Memory B cell (primary cell): Measurements from ENCODE around the gene LAMA5.

Experiments
- ATAC-seq: fragments of 150-1000 bp; cut with Tn5 transposase; 2 replicates; pipeline ENCODE4 v1.10.0; 2021; ENCODE audit warnings: low read depth, mild to moderate bottlenecking, moderate library complexity
- DNase-seq, 2 donors: peaks; one replicate each; pipeline ENCODE4 v3.0.0; 2022; ENCODE audit warnings: low spot score in 2 of 2
- H3K27ac Mint-ChIP-seq: one replicate; pipeline ENCODE4 v1.8.0; 2022; ENCODE audit warnings: mild to moderate bottlenecking, moderate library complexity, mixed read lengths
- H3K27me3 Mint-ChIP-seq: one replicate; pipeline ENCODE4 v1.8.0; 2022; ENCODE audit warnings: mixed read lengths
- H3K36me3 Mint-ChIP-seq: one replicate; pipeline ENCODE4 v1.8.0; 2022; ENCODE audit warnings: mild to moderate bottlenecking, mixed read lengths
- H3K4me1 Mint-ChIP-seq: one replicate; pipeline ENCODE4 v1.8.0; 2022; ENCODE audit warnings: mixed read lengths
- H3K4me3 Mint-ChIP-seq: one replicate; pipeline ENCODE4 v1.8.0; 2022; ENCODE audit warnings: mild to moderate bottlenecking, moderate library complexity, mixed read lengths
- H3K9me3 Mint-ChIP-seq: one replicate; pipeline ENCODE4 v1.8.0; 2022; ENCODE audit warnings: mixed read lengths

Gene LAMA5

DNA sequence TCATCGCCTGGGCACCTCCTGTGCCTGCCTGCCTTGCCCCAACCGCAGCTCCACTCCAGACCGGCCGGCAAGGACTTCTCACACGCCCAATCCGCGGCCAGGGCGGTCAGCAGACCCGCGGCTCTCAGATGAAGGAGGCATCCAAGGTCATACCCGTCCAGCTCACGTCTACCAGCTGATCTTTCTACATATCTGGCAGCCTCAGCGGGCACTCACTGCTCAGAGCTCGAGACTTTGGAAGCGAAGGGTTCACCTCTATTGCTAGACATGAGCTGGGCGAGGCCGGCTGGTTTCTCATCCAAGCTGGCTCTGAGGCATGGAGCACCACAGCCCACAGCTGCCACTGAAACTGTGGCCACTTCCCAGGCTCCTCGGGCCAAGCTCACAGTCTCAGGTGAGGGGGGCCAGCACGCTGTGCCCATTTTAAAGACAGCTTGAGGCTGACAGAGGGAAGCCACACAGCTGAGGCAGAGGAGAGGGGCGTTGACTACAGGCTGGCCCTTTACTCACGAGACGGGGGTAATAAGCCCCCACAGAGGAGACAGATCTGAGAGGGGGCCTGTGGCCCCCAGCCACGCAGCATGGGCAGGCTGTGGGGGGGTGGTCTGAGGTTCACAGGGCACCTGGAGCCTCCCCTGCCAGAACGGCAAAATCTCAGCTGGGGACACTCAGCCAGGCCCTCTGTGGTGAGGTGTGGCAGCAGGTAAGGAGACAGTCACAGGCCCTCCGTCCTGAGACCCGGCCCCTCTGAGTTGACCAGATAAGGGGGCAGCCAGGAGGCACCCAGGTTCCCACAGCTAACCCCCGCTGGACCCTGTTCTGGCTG lies 2.0 kb downstream of the LAMA5 start:
- Mint-ChIP-seq H3K36me3 (no peaks in the 10 kb centered on the region), H3K27me3 (peaks cover 1% of the 10 kb centered on the region), H3K9me3 (no peaks in the 10 kb centered on the region), H3K4me3 (peak overlapping the region; percentile 67), H3K4me1 (peaks cover 19% of the 10 kb centered on the region), H3K27ac (peak overlapping the region; percentile 53)
- no peak for DNase-seq
- no peak for ATAC-seq

- ATAC-seq (no peak), DNase-seq (no peak)
- Mint-ChIP-seq H3K4me3 (no peak overlapping the region), H3K27me3 (peaks cover 1% of the 10 kb centered on the region), H3K27ac (no peak overlapping the region), H3K9me3 (no peaks in the 10 kb centered on the region), H3K36me3 (peaks cover 1% of the 10 kb centered on the region), H3K4me1 (peaks cover 19% of the 10 kb centered on the region)
Observed at GRCh38 chr20:62363920-62364851, 2.9 kb downstream of the LAMA5 start.

DNA sequence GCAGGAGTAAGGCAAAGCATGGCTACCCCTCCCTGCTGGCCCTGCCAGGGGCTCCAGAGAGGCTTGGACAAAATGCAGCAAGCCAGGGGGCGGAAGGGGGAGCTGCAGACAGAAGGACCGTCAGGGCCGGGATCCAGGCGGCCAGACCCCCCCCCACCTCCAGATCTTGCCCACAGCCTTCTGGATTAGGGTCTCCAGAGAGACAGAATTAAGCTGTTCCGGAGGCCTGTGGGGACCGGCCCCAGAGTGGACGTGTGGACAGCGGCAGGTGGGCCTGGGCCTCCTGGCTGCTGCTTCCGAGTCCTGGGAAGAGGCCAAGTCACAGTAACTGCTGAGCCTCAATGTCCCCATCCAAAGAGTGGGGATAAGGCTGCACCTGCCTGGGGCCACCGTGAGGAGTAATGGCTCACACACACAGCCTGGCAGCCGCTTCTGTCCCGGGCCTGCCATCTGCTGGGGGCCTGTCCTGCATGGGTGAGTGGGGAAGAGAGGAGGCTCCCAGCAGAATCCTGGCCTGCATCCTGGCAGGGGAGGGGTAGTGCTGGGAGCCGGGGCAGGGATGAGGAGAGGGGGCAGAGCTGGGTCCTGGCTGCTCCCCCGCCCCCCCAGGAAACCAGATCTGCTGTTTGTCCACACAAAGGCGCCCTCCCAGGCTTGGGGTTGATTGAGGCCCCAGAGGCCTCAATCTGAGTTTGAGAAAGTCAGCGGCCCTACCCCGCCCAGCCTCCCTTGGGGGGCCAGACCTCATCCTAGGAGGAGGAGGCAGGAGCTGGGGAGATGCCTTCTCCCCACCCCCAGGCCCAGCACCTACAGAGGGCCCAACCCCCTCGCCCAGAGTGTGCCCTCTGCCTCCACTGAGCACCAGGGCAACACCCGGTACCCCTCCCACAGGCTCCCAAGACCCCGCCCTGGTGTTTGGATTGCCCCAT lies 3.9 kb downstream of the LAMA5 start:
- H3K4me3 Mint-ChIP-seq: no peak overlapping the region
- H3K4me1 Mint-ChIP-seq: peaks cover 17% of the 10 kb centered on the region
- H3K9me3 Mint-ChIP-seq: no peaks in the 10 kb centered on the region
- peaks cover 1% of the 10 kb centered on the region for H3K36me3 Mint-ChIP-seq
- ATAC-seq (no peak), DNase-seq (no peak)
- no peaks in the 10 kb centered on the region for H3K27me3 Mint-ChIP-seq
- H3K27ac Mint-ChIP-seq: no peak overlapping the region

DNA sequence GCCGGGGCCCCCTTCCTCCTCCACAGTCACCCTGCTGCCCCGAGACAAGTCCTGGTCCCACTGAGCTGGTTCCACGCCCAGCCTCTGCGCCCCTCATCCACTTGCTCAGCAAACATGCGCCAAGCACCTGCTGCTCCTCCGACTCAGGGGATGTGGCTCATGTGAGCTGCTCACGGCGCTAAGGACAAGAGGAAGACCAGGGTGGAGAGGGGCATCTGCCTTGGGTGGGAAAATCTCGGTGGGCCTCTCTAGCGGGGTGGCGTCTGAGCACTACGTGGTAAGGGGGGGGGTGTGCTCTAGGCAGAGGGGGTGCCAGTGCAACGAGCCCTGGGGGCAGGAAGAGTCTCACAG lies 4.5 kb downstream of the LAMA5 start:
- peaks cover 1% of the 10 kb centered on the region for H3K36me3 Mint-ChIP-seq
- no peaks in the 10 kb centered on the region for H3K27me3 Mint-ChIP-seq
- H3K4me1 Mint-ChIP-seq: peaks cover 14% of the 10 kb centered on the region
- H3K4me3 Mint-ChIP-seq: no peak overlapping the region
- H3K9me3 Mint-ChIP-seq: no peaks in the 10 kb centered on the region
- no peak overlapping the region for H3K27ac Mint-ChIP-seq
- ATAC-seq (no peak), DNase-seq (no peak)

- Mint-ChIP-seq H3K4me1 (peaks cover 13% of the 10 kb centered on the region), H3K27me3 (no peaks in the 10 kb centered on the region), H3K36me3 (peaks cover 1% of the 10 kb centered on the region), H3K4me3 (no peak overlapping the region), H3K27ac (no peak overlapping the region), H3K9me3 (no peaks in the 10 kb centered on the region)
- no peak for DNase-seq
- no peak for ATAC-seq
Observed at GRCh38 chr20:62361799-62362589, 5.1 kb downstream of the LAMA5 start.

- H3K36me3 Mint-ChIP-seq: peaks cover 1% of the 10 kb centered on the region
- H3K4me1 Mint-ChIP-seq: peaks cover 13% of the 10 kb centered on the region
- H3K27me3 Mint-ChIP-seq: no peaks in the 10 kb centered on the region
- no peaks in the 10 kb centered on the region for H3K9me3 Mint-ChIP-seq
- no peak overlapping the region for H3K27ac Mint-ChIP-seq
- no peak overlapping the region for H3K4me3 Mint-ChIP-seq
- no peak for ATAC-seq
- DNase-seq: no peak
Observed at GRCh38 chr20:62360854-62361798, 6.0 kb downstream of the LAMA5 start.

DNA sequence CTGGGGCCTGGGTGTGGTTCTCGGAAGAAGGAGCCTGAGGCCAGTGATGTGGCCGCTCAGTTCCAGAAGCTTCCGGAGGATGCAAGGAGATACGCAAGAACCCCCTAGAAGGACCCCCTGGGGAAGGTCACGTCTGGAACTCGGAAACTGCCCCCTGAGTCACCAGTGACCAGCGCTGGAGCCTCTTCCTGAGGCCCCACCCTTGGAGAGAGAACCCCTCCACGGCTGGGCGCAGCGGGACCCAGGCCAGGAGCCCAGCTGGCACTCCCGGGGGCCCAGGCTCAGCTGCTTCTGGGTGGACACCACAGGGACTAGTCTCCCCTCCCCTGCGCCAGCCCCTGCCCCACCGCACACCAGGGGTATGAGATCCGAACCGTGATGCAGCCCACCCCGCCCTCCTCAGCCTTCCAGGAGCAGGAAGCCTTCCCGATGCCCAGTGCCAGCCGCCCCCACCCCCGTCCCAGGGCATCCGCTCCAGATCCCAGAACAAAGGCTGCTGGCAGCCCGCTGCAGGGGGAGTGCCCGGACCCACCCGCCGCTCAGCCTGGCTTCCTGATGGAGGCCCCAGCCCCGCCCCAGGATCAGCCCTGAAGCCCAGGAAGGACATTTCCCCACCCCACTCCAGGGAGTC lies 7.5 kb downstream of the LAMA5 start:
- ATAC-seq: no peak
- no peak overlapping the region for H3K27ac Mint-ChIP-seq
- no peaks in the 10 kb centered on the region for H3K27me3 Mint-ChIP-seq
- peaks cover 10% of the 10 kb centered on the region for H3K4me1 Mint-ChIP-seq
- peaks cover 1% of the 10 kb centered on the region for H3K36me3 Mint-ChIP-seq
- DNase-seq: no peak
- no peak overlapping the region for H3K4me3 Mint-ChIP-seq
- no peaks in the 10 kb centered on the region for H3K9me3 Mint-ChIP-seq

DNA sequence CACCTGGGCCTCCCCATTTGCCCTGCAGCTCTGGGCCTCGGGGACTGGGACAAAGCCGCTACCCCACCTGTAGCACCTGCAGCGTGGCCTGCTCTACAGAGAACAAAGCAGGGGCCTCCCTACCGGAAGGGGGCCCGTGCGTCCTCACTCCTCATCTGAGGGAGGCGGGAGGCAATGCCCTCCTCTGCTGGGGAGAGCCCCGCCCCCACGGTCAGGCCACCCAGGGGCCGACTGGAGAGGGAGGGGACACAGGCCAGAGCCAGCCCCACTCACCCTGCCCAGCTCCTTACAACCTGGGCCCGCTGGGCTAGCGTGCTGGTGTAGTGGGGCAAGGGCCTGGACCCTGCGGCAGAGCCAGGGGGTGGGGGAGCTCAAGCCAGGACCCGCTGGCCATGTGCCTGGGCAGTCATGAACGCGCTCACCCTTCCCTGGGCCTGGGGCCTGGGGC lies 8.0 kb downstream of the LAMA5 start:
- H3K36me3 Mint-ChIP-seq: peaks cover 1% of the 10 kb centered on the region
- no peak for ATAC-seq
- H3K27ac Mint-ChIP-seq: no peak overlapping the region
- no peak for DNase-seq
- no peaks in the 10 kb centered on the region for H3K9me3 Mint-ChIP-seq
- peaks cover 9% of the 10 kb centered on the region for H3K4me1 Mint-ChIP-seq
- no peak overlapping the region for H3K4me3 Mint-ChIP-seq
- no peaks in the 10 kb centered on the region for H3K27me3 Mint-ChIP-seq

DNA sequence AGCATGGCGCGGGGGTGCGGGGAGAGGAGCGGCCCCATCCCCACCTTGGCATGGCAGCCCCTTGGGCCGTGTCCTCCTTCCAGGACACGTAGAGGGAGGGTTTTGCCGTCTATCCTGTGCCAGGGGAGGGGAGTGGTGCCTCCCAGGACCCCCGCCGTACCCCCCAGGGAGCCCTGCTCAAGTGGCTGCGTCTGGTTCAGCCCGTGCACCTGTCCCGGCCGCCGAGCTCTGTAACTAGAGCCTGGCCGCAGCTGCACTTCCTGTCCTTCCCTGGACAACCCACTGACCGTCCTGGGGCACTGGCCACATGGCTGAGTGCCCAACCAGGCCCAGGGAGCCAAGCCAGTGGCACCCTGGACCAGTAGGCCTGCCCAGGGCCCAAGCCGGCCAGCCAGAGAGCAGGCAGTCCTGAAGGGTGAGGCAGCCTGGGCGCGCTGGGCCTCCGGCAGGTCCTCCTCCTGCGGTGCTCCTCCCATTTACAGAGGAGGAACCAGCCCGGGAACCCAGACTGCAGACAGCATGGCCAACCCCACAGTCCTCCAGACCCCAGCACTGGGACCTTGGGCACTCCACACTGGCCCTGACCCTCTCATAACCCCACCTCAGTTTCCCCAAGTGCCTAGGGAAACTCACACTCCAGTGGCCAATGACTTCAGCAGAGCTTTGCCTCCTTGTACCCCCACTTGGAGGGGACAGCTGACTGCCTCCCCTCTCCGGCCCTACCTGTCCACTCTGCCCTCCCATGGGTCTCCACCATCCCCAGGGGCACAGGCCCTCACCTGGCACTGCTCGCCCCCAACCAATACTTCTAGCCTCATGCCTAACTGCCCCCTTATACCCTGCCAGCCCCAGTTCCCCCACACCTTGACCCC lies 8.7 kb downstream of the LAMA5 start:
- H3K27me3 Mint-ChIP-seq: no peaks in the 10 kb centered on the region
- H3K9me3 Mint-ChIP-seq: no peaks in the 10 kb centered on the region
- H3K27ac Mint-ChIP-seq: no peak overlapping the region
- H3K36me3 Mint-ChIP-seq: peaks cover 1% of the 10 kb centered on the region
- DNase-seq (no peak), ATAC-seq (no peak)
- peaks cover 7% of the 10 kb centered on the region for H3K4me1 Mint-ChIP-seq
- no peak overlapping the region for H3K4me3 Mint-ChIP-seq

DNA sequence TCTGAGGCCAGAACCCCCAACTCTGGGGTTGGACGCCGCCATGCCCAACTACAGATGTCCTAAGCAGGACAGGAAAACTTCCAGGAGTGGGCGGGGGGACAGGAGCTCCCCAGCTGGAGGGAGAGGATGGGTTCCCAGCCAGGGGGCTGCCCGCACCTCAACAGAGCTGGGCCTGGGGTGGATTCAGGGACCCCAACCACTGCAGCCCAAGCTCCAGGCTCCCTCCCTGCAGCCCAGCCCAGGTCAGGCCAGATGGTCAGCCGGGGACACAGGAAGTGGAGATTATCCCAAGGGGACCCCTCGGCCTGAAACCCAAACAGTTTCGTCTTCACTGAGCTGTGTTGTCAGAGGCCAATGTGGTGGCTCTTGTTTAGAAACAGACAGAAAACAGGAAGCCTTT lies 9.4 kb downstream of the LAMA5 start:
- Mint-ChIP-seq H3K36me3 (peaks cover 1% of the 10 kb centered on the region), H3K9me3 (no peaks in the 10 kb centered on the region), H3K27ac (no peak overlapping the region), H3K27me3 (no peaks in the 10 kb centered on the region), H3K4me3 (no peak overlapping the region), H3K4me1 (peaks cover 6% of the 10 kb centered on the region)
- ATAC-seq (no peak), DNase-seq (no peak)

DNA sequence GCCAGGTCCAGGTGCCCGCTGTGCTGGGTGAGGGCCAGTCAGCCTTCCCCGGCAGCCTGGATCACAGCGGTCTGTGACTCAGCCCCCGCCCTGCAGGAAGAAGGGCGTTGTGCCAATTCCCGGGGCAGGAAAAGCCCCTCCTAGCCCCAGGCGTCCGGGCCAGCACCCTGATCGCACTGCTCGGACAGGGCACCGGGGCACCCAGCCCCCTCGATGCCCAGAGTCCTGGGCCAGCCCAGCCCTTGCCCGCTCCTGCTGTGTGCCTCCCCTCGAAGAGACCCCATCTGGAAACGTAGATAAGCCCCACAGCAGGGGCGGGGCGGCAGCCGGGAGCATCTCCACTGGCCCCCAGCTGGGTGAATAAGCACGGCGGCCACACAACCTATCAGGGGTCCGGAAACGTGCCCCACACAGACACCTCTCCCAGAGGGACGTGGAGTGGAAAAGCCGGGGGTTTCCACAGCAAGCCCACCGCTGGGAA lies 9.9 kb downstream of the LAMA5 start:
- H3K27ac Mint-ChIP-seq: no peak overlapping the region
- peaks cover 4% of the 10 kb centered on the region for H3K4me1 Mint-ChIP-seq
- H3K36me3 Mint-ChIP-seq: peaks cover 4% of the 10 kb centered on the region
- no peaks in the 10 kb centered on the region for H3K9me3 Mint-ChIP-seq
- H3K4me3 Mint-ChIP-seq: no peak overlapping the region
- DNase-seq: no peak
- H3K27me3 Mint-ChIP-seq: no peaks in the 10 kb centered on the region
- no peak for ATAC-seq
